ENCODE data around the gene SMIM41. TPM values are rescaled to one million over a fixed set of nuclear protein-coding genes. Genes with fewer than 3 reads are reported as not detected.

SMIM41 gene
- total RNA-seq, 4 donors from 2014 or later = 4.0 to 12.8 (median 4.6) TPM

- ATAC-seq = no peak
These were observed 71.8 kb downstream of the SMIM41 start for GRCh38 chr12:52151153-52151836.

GRCh38 chr12:52151837-52152783 lies 72.6 kb downstream of the SMIM41 start:
- peak overlapping the region; percentile 31 to 56 for H3K4me3 ChIP-seq
- TF ChIP-seq POLR2AphosphoS5 (IDR thresholded peaks at IDR 0.05) (no peak), CTCF (IDR thresholded peaks at IDR 0.05) (peak in 3 of 4 experiments; percentile 86 to 97 (median 87))
- peaks cover 6 to 57% (median 35%) of the 10 kb centered on the region in 3 donors for H3K4me1 ChIP-seq
- ATAC-seq = peak; percentile 56
- peak overlapping the region in 3 of 4 donors; percentile 56 to 85 (median 66) for H3K27ac ChIP-seq
- WGBS, 2 donors (ENCODE audit: low coverage in 1 of 2) = 73 to 100% methylated on average over 1 of the region's 63 CpGs
- no peaks in the 10 kb centered on the region for H3K9me3 ChIP-seq
- H3K36me3 ChIP-seq = no peaks in the 10 kb centered on the region
- H3K27me3 ChIP-seq = peaks cover 5% of the 10 kb centered on the region

More at GRCh38 chr12:52151153-52151836, 71.8 kb downstream of the SMIM41 start:
- H3K4me3 ChIP-seq = no peak overlapping the region
- no peaks in the 10 kb centered on the region for H3K9me3 ChIP-seq
- 100% methylated on average over 2 of the region's 10 CpGs; no CpG with 5 or more reads in 1 of the 2 donors for WGBS, 2 donors (ENCODE audit: low coverage in 1 of 2)
- peaks cover 6 to 65% (median 43%) of the 10 kb centered on the region in 3 donors for H3K4me1 ChIP-seq
- H3K27ac ChIP-seq = peak overlapping the region in 3 of 4 donors; percentile 56 to 85 (median 66)
- TF ChIP-seq POLR2A (IDR thresholded peaks at IDR 0.05) (no peak), EP300 (IDR thresholded peaks at IDR 0.05) (no peak), CTCF (IDR thresholded peaks at IDR 0.05) (no peak), POLR2AphosphoS5 (IDR thresholded peaks at IDR 0.05) (no peak)
- no peaks in the 10 kb centered on the region for H3K36me3 ChIP-seq
- H3K27me3 ChIP-seq = peaks cover 5% of the 10 kb centered on the region

- 85% methylated on average over 3 of the region's 5 CpGs; no CpG with 5 or more reads in 1 of the 2 donors for WGBS, 2 donors (ENCODE audit: low coverage in 1 of 2)
- no peak for TF ChIP-seq POLR2AphosphoS5 (IDR thresholded peaks at IDR 0.05)
- TF ChIP-seq POLR2A (IDR thresholded peaks at IDR 0.05) = no peak
- peaks cover 5% of the 10 kb centered on the region for H3K27me3 ChIP-seq
- H3K27ac ChIP-seq = peak overlapping the region in 1 of 4 donors; percentile 85
- ATAC-seq = no peak
- H3K4me3 ChIP-seq = no peak overlapping the region
- no peaks in the 10 kb centered on the region for H3K9me3 ChIP-seq
- H3K36me3 ChIP-seq = no peaks in the 10 kb centered on the region
- peaks cover 2 to 49% (median 28%) of the 10 kb centered on the region in 3 donors for H3K4me1 ChIP-seq
These were observed 73.4 kb downstream of the SMIM41 start for GRCh38 chr12:52152905-52153317.

DNA sequence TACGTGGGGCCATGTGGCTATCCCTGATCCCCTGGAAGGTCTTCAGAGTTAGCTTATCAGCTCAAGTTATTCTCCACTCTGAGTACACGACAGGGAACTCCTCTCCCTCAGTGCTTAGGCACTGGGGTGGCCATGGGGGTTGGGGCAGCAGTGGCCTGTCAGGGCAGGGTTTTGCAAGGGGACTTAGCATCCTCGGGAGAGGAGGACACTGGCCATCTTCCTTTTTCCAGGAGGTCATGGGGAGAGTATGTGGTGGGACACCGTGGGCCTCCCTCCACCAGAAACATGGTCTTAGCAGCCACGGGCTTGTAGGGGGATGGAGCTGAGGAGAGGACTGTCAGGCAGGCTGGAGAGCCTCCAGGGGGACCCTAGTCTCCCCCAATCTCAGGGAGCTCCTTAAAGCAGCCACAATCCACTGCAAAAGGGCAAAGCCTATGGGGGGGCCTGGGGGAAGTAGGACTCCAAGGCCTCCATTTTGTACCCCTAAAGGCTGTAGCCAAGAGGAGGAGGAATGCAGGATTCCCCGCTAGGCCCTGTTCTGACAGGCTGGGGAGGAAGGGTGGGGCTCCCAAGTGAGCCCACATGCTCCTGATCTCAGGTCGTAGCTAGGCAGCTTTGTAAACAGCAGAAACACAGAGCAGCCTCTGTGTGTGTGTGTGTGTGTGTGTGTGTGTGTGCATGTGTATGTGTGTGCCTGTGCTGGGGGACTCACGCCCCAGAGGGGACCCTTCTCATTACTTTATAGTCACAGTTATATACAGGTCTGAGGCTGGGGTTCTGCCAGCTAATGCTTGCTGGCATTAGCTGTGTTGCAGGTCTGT lies 75.8 kb downstream of the SMIM41 start:
- TF ChIP-seq POLR2A (IDR thresholded peaks at IDR 0.05) (no peak), POLR2AphosphoS5 (IDR thresholded peaks at IDR 0.05) (no peak), CTCF (IDR thresholded peaks at IDR 0.05) (no peak), EP300 (IDR thresholded peaks at IDR 0.05) (no peak)
- ATAC-seq = no peak

More for the DNA sequence above, 75.8 kb downstream of the SMIM41 start:
- Histone ChIP-seq H3K9me3 (no peaks in the 10 kb centered on the region), H3K4me1 (peaks cover 0 to 25% (median 12%) of the 10 kb centered on the region in 3 donors), H3K36me3 (no peaks in the 10 kb centered on the region), H3K27ac (peak overlapping the region in 2 of 4 donors; percentile 20 to 29), H3K27me3 (peaks cover 5% of the 10 kb centered on the region), H3K4me3 (no peak overlapping the region)
- no CpG with 5 or more reads among the region's 8 CpGs for WGBS, 2 donors (ENCODE audit: low coverage in 1 of 2)

Data from gastroesophageal sphincter (tissue), 4 donors.